GM23338 (cell line): Measurements from ENCODE around the gene MAP4K5. TPM values are rescaled to one million over a fixed set of nuclear protein-coding genes. Genes with fewer than 3 reads are reported as not detected.

Experiments used
- ATAC-seq: fragments of 200-7000 bp; cut with Tn5 transposase; 3 replicates; pipeline ENCODE4 v1.9.1; 2020
- DNase-seq: peaks from one replicate; pipeline ENCODE4 v3.0.0-alpha.2; 2015; ENCODE audit warnings: low spot score
- H2AFZ ChIP-seq: fragments of 200-600 bp; sonication (generic); 2 replicates; pipeline ENCODE4 v1.8.0; 2016; ENCODE audit warnings: antibody characterized with exemption, mild to moderate bottlenecking, moderate library complexity
- H3F3A ChIP-seq: fragments of 200-600 bp; sonication (generic); replicated peaks from 2 replicates; pipeline ENCODE4 v1.8.0; 2017; ENCODE audit warnings: antibody characterized with exemption, mixed run types, low read depth
- H3K27ac ChIP-seq: fragments of 200-600 bp; sonication (generic); 2 replicates; pipeline ENCODE4 v1.6.1; 2016; ENCODE audit warnings: low read depth
- H3K27me3 ChIP-seq: fragments of 200-600 bp; sonication (generic); 2 replicates; pipeline ENCODE4 v1.8.0; 2016; ENCODE audit warnings: mild to moderate bottlenecking, mixed run types, moderate library complexity; ENCODE audit not compliant: insufficient read depth
- H3K36me3 ChIP-seq: fragments of 200-600 bp; sonication (generic); 2 replicates; pipeline ENCODE4 v1.8.0; 2016; ENCODE audit warnings: mild to moderate bottlenecking; ENCODE audit not compliant: insufficient read depth
- H3K4me1 ChIP-seq: fragments of 200-600 bp; sonication (generic); 2 replicates; pipeline ENCODE4 v1.8.0; 2016; ENCODE audit warnings: mild to moderate bottlenecking, moderate library complexity; ENCODE audit not compliant: insufficient read depth
- H3K4me2 ChIP-seq: fragments of 200-600 bp; sonication (generic); 2 replicates; pipeline ENCODE4 v1.7.1; 2017; ENCODE audit warnings: mixed run types
- H3K4me3 ChIP-seq: fragments of 200-600 bp; sonication (generic); 2 replicates; pipeline ENCODE4 v1.6.1; 2016; ENCODE audit warnings: mixed run types
- H3K79me2 ChIP-seq: fragments of 200-600 bp; sonication (generic); replicated peaks from 2 replicates; pipeline ENCODE4 v1.8.0; 2017; ENCODE audit warnings: mild to moderate bottlenecking; ENCODE audit not compliant: insufficient read depth
- H3K9me2 ChIP-seq: fragments of 200-600 bp; sonication (generic); 2 replicates; pipeline ENCODE4 v1.8.0; 2017; ENCODE audit not compliant: insufficient read depth
- H4K20me1 ChIP-seq: fragments of 200-600 bp; sonication (generic); replicated peaks from 2 replicates; pipeline ENCODE4 v1.8.0; 2017; ENCODE audit warnings: mild to moderate bottlenecking; ENCODE audit not compliant: insufficient read depth
- H3K27ac Mint-ChIP-seq: 2 replicates; pipeline ENCODE4 v1.8.0; 2020; ENCODE audit warnings: inconsistent platforms, mild to moderate bottlenecking, moderate library complexity, mixed read lengths
- H3K27me3 Mint-ChIP-seq: 3 replicates; pipeline ENCODE4 v1.8.0; 2022; ENCODE audit warnings: low read depth, mild to moderate bottlenecking, moderate library complexity, mixed read lengths, inconsistent platforms; ENCODE audit not compliant: insufficient read depth, poor library complexity
- H3K36me3 Mint-ChIP-seq: 3 replicates; pipeline ENCODE4 v1.8.0; 2021; ENCODE audit warnings: low read depth, mild to moderate bottlenecking, inconsistent platforms, moderate library complexity, mixed read lengths
- H3K4me1 Mint-ChIP-seq: 3 replicates; pipeline ENCODE4 v1.8.0; 2020; ENCODE audit warnings: mild to moderate bottlenecking, inconsistent platforms, mixed read lengths
- H3K4me3 Mint-ChIP-seq: 3 replicates; pipeline ENCODE4 v1.8.0; 2021; ENCODE audit warnings: moderate library complexity, mild to moderate bottlenecking, inconsistent platforms, mixed read lengths
- H3K9me3 Mint-ChIP-seq: 3 replicates; pipeline ENCODE4 v1.8.0; 2020; ENCODE audit warnings: moderate library complexity, mild to moderate bottlenecking, inconsistent platforms, mixed read lengths
- CREB1 ChIP-seq: fragments of 250-450 bp; sonication (Bioruptor Pico); IDR thresholded peaks from 2 replicates; pipeline ENCODE4 v1.5.0; 2020; ENCODE audit warnings: low read depth, mild to moderate bottlenecking, moderate library complexity
- EZH2 ChIP-seq: fragments of 200-600 bp; sonication (generic); IDR thresholded peaks from one replicate; pipeline ENCODE4 v1.8.0; 2017; ENCODE audit warnings: antibody characterized with exemption, mild to moderate bottlenecking, low read depth; ENCODE audit not compliant: unreplicated experiment
- EZH2phosphoT487 ChIP-seq: fragments of 200-600 bp; sonication (generic); IDR thresholded peaks from one replicate; pipeline ENCODE4 v1.8.1; 2018; ENCODE audit warnings: antibody characterized with exemption; ENCODE audit not compliant: unreplicated experiment
- JUNB ChIP-seq: IDR thresholded peaks from one replicate; pipeline ENCODE4 v1.6.1; 2016; ENCODE audit warnings: antibody characterized with exemption; ENCODE audit not compliant: unreplicated experiment
- NANOG ChIP-seq: IDR thresholded peaks from 2 replicates; pipeline ENCODE4 v1.6.1; 2016; ENCODE audit warnings: antibody characterized with exemption, borderline replicate concordance
- POLR2AphosphoS5 ChIP-seq: IDR thresholded peaks from 2 replicates; pipeline ENCODE4 v1.6.1; 2016; ENCODE audit warnings: antibody characterized with exemption, low read depth
- STAT1 ChIP-seq: IDR thresholded peaks from one replicate; pipeline ENCODE4 v1.6.1; 2016; ENCODE audit warnings: antibody characterized with exemption; ENCODE audit not compliant: unreplicated experiment
- ZNF114 ChIP-seq: fragments of 250-450 bp; sonication (Bioruptor Pico); IDR thresholded peaks from 2 replicates; pipeline ENCODE4 v1.5.0; 2020; ENCODE audit warnings: mild to moderate bottlenecking, moderate library complexity
- ZNF462 ChIP-seq: fragments of 250-450 bp; sonication (Bioruptor Pico); IDR thresholded peaks from 2 replicates; pipeline ENCODE4 v1.5.0; 2020; ENCODE audit warnings: mild to moderate bottlenecking, moderate library complexity
- polyA plus RNA-seq: library from polyadenylated mRNA; unstranded; fragments of >200 nt; fragmentation: Nextera tagmentation; extraction: Ambion mirVana; gene quantifications from 2 replicates; pipeline ENCODE4 v1.2.1, GENCODE V29; 2016
- total RNA-seq: library from RNA; depleted of rRNA; stranded (reverse); fragments of >200 nt; shearing (Covaris generic); gene quantifications from 2 replicates; pipeline ENCODE4 v1.2.3, GENCODE V29; 2014
- TF ChIP-seq, protein P1 (sequence below), 2 experiments: fragments of 200-600 bp in 1 of 2; sonication (generic) in 1 of 2; conservative IDR thresholded peaks; 2 replicates each; pipeline versions ENCODE4 v1.5.1 to v1.6.1; 2016 to 2017; ENCODE audit warnings: antibody characterized with exemption in 2 of 2, low read depth in 2 of 2, mild to moderate bottlenecking in 2 of 2, moderate library complexity in 1 of 2
- TF ChIP-seq, protein P2 (sequence below): IDR thresholded peaks from 2 replicates; pipeline ENCODE4 v1.6.1; 2016; ENCODE audit warnings: antibody characterized with exemption

Gene MAP4K5
- total and polyA plus RNA-seq, 2 experiments from 2014 or later: 71.4 to 74.6 TPM

- TF ChIP-seq, protein P1, sequence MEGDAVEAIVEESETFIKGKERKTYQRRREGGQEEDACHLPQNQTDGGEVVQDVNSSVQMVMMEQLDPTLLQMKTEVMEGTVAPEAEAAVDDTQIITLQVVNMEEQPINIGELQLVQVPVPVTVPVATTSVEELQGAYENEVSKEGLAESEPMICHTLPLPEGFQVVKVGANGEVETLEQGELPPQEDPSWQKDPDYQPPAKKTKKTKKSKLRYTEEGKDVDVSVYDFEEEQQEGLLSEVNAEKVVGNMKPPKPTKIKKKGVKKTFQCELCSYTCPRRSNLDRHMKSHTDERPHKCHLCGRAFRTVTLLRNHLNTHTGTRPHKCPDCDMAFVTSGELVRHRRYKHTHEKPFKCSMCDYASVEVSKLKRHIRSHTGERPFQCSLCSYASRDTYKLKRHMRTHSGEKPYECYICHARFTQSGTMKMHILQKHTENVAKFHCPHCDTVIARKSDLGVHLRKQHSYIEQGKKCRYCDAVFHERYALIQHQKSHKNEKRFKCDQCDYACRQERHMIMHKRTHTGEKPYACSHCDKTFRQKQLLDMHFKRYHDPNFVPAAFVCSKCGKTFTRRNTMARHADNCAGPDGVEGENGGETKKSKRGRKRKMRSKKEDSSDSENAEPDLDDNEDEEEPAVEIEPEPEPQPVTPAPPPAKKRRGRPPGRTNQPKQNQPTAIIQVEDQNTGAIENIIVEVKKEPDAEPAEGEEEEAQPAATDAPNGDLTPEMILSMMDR (conservative IDR thresholded peaks at IDR 0.05; ENCODE audit: low read depth in 2 of 2): no peak
- TF ChIP-seq CREB1 (CRISPR knock-in tag): no peak
- TF ChIP-seq ZNF114 (CRISPR knock-in tag): no peak
- TF ChIP-seq EZH2phosphoT487: no peak
- TF ChIP-seq STAT1: no peak
These were observed 28.5 kb upstream of the MAP4K5 start (continued) for GRCh38 chr14:50560931-50561285.

- Histone ChIP-seq H3K9me2 (no peaks in the 10 kb centered on the region), H3K4me1 (peaks cover 12% of the 10 kb centered on the region), H3K4me2 (peak within 1 kb of the TSS; percentile 76), H3F3A (no peaks in the 10 kb centered on the region), H3K4me3 (peak within 1 kb of the TSS; percentile 92), H3K27ac (0 out of 2 replicates have a peak within 1 kb of the TSS, but pooled peaks have one; percentile 21), H3K36me3 (no peaks in the 10 kb centered on the region), H3K79me2 (no peaks in the 10 kb centered on the region), H2AFZ (peak within 1 kb of the TSS; percentile 98), H3K27me3 (peaks cover 21% of the 10 kb centered on the region), H4K20me1 (no peaks in the 10 kb centered on the region)
- Mint-ChIP-seq H3K9me3 (no peaks in the 10 kb centered on the region), H3K27me3 (peaks cover 13% of the 10 kb centered on the region), H3K36me3 (no peaks in the 10 kb centered on the region), H3K4me3 (peak within 1 kb of the TSS; percentile 88), H3K27ac (no peak within 1 kb of the TSS), H3K4me1 (peaks cover 14% of the 10 kb centered on the region)
- ATAC-seq (peak; percentile 92), DNase-seq (peak; percentile 90)
- no peak for TF ChIP-seq EZH2
- TF ChIP-seq POLR2AphosphoS5: peak; percentile 66
- TF ChIP-seq NANOG: no peak
- TF ChIP-seq, protein P2, sequence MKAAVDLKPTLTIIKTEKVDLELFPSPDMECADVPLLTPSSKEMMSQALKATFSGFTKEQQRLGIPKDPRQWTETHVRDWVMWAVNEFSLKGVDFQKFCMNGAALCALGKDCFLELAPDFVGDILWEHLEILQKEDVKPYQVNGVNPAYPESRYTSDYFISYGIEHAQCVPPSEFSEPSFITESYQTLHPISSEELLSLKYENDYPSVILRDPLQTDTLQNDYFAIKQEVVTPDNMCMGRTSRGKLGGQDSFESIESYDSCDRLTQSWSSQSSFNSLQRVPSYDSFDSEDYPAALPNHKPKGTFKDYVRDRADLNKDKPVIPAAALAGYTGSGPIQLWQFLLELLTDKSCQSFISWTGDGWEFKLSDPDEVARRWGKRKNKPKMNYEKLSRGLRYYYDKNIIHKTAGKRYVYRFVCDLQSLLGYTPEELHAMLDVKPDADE: no peak
- TF ChIP-seq ZNF114 (CRISPR knock-in tag): no peak
- TF ChIP-seq, protein P1 (conservative IDR thresholded peaks at IDR 0.05; ENCODE audit: low read depth in 2 of 2): 0 out of 4 replicates have a peak, but pooled peaks of 1 of the 2 experiments have one; percentile 4
- TF ChIP-seq ZNF462 (CRISPR knock-in tag): no peak
- TF ChIP-seq STAT1: no peak
- no peak for TF ChIP-seq EZH2phosphoT487
- TF ChIP-seq JUNB: no peak
- peak; percentile 49; the same call in 1 of the 2 replicates for TF ChIP-seq CREB1 (CRISPR knock-in tag)
These were observed 27.9 kb upstream of the MAP4K5 start, which contains the start of gene ATL1 for GRCh38 chr14:50559990-50560930. TSS of gene ATL1 (plus strand) at chr14:50560145. CDS start at chr14:50560266, 121 bp downstream.
